NCI-H524 treated with DMSO at 0.1 percent for 48 hours (cell line): ENCODE results near the gene NAA38.

Source experiments
- DNase-seq: peaks from one replicate; lab custom pipeline; 2025; lab: John Stamatoyannopoulos, UW

Gene NAA38

DNA sequence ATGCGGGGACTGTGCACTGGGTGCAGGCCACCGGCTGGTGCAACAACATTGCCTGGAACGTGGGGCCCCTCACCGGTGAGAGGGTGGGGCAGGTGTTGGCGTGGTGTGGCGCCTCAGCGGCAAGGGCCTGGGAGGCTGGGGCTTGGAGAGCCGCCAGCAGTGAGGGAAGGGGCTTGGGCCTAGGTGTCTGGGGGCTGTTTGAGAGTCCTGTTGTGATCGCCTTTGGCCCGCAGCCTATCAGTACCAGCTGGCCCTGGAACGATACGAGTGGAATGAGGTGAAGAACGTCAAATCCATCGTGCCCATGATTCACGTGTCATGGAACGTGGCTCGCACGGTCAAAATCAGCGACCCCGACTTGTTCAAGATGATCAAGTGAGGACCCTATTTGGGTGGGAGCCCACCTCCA, 5.1 kb downstream of the NAA38 start:
- no peak for DNase-seq

DNA sequence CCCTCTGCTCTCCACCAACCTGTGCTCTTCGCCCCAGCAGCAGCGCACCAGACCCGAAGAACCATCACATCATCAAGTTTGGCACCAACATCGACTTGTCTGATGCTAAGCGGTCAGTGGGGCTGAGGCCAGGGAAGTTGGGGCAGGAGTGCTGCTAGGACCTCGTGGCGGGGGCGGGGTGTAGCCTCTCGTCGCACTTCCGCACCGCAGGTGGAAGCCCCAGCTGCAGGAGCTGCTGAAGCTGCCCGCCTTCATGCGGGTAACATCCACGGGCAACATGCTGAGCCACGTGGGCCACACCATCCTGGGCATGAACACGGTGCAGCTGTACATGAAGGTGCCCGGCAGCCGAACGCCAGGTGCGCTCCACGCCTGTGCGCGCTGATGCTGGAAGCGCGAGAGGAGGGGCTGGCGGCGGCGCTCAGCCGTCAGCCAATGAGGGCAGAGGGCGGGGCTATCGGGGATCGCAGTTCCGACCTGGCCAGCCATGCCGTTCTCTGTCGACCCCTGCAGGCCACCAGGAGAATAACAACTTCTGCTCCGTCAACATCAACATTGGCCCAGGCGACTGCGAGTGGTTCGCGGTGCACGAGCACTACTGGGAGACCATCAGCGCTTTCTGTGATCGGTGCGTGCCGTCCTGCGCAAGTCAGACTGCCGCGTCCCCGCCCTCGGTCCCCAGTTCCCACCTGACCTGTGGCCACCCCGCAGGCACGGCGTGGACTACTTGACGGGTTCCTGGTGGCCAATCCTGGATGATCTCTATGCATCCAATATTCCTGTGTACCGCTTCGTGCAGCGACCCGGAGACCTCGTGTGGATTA, 5.7 kb downstream of the NAA38 start:
- DNase-seq = no peak

DNA sequence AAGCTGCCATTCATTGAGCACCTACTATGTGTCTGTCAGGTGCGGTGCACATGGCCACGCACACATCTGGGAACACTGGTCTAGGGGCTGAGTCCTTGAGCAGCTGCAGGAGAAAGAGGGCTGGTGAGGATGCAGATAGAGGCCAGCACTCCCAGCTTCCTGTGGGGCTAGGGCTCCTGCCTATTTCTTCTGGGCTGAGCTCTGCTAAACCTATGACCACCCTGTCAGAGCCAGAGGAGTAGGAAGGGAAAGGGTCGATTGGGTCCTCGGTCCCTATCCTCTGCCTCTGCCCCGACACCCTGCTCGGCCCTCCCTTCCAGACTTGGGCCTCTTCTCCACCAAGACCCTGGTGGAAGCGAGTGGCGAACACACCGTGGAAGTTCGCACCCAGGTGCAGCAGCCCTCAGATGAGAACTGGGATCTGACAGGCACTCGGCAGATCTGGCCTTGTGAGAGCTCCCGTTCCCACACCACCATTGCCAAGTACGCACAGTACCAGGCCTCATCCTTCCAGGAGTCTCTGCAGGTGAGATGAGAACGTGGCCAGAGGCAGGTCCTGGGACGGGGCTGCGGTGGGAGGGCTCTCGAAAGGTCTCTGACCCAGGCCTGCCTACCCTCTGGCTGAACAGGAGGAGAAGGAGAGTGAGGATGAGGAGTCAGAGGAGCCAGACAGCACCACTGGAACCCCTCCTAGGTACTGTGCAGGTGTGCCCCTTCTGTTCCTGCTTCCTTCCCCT, 6.5 kb downstream of the NAA38 start:
- DNase-seq = no peak

DNA sequence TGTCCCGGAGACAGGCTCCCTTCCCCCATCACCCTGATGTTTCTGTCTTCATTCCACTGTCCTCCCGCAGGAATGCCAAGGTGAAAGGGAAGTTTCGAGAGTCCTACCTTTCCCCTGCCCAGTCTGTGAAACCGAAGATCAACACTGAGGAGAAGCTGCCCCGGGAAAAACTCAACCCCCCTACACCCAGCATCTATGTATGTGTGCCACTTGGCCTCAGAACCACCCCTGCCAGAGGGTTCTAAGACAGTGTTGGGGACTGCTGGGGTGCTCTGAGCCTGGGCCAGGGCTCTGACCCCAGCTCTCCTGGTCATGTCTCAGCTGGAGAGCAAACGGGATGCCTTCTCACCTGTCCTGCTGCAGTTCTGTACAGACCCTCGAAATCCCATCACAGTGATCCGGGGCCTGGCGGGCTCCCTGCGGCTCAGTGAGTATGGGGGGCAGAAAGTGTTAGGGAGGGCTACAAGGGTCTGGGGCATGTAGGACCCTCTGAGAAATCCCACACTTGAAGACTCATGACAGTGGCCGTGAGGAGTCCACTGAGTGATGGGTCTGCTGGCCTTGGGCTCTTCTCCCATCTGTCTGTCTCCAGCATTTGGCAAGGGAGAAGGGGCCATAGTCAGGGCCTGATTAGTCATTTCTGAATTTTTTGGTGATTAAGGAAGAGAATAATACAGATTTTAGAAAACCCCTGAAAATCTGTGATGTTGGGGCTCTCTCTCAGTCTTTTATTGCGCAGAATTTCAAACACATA, 7.4 kb downstream of the NAA38 start:
- no peak for DNase-seq

DNA sequence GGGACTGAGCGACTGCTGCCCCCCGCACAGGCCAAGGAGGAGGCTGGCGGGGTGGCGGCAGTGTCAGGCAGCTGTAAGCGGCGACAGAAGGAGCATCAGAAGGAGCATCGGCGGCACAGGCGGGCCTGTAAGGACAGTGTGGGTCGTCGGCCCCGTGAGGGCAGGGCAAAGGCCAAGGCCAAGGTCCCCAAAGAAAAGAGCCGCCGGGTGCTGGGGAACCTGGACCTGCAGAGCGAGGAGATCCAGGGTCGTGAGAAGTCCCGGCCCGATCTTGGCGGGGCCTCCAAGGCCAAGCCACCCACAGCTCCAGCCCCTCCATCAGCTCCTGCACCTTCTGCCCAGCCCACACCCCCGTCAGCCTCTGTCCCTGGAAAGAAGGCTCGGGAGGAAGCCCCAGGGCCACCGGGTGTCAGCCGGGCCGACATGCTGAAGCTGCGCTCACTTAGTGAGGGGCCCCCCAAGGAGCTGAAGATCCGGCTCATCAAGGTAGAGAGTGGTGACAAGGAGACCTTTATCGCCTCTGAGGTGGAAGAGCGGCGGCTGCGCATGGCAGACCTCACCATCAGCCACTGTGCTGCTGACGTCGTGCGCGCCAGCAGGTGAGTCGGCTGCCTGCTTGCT, 8.1 kb downstream of the NAA38 start:
- no peak for DNase-seq

DNA sequence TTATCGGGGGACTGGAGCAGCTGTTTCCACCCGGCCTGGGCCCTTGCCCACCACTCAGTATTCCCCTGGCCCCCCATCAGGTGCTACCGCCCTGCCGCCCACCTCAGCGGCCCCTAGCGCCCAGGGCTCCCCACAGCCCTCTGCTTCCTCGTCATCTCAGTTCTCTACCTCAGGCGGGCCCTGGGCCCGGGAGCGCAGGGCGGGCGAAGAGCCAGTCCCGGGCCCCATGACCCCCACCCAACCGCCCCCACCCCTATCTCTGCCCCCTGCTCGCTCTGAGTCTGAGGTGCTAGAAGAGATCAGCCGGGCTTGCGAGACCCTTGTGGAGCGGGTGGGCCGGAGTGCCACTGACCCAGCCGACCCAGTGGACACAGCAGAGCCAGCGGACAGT, 8.6 kb downstream of the NAA38 start:
- DNase-seq = no peak

DNA sequence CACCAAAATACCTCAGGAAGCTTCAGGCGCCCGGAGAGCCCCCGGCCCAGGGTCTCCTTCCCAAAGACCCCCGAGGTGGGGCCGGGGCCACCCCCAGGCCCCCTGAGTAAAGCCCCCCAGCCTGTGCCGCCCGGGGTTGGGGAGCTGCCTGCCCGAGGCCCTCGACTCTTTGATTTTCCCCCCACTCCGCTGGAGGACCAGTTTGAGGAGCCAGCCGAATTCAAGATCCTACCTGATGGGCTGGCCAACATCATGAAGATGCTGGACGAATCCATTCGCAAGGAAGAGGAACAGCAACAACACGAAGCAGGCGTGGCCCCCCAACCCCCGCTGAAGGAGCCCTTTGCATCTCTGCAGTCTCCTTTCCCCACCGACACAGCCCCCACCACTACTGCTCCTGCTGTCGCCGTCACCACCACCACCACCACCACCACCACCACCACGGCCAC, 9.2 kb downstream of the NAA38 start:
- no peak for DNase-seq

DNA sequence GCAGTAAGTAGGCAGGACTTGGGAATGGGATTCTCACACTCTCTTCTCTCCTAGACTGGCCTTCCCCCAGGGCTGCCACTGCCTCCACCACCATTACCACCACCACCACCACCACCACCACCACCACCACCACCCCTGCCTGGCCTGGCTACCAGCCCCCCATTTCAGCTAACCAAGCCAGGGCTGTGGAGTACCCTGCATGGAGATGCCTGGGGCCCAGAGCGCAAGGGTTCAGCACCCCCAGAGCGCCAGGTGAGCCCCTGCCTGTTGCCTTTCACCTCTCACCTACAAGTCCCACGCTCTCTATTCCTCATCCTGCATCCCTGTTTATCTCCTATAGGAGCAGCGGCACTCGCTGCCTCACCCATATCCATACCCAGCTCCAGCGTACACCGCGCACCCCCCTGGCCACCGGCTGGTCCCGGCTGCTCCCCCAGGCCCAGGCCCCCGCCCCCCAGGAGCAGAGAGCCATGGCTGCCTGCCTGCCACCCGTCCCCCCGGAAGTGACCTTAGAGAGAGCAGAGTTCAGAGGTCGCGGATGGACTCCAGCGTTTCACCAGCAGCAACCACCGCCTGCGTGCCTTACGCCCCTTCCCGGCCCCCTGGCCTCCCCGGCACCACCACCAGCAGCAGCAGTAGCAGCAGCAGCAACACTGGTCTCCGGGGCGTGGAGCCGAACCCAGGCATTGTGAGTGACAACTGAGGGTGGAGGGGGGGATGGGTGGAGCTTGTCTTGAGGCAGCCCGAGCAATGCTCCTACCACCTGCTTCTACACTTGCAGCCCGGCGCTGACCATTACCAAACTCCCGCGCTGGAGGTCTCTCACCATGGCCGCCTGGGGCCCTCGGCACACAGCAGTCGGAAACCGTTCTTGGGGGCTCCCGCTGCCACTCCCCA, 10.3 kb downstream of the NAA38 start:
- no peak for DNase-seq

DNA sequence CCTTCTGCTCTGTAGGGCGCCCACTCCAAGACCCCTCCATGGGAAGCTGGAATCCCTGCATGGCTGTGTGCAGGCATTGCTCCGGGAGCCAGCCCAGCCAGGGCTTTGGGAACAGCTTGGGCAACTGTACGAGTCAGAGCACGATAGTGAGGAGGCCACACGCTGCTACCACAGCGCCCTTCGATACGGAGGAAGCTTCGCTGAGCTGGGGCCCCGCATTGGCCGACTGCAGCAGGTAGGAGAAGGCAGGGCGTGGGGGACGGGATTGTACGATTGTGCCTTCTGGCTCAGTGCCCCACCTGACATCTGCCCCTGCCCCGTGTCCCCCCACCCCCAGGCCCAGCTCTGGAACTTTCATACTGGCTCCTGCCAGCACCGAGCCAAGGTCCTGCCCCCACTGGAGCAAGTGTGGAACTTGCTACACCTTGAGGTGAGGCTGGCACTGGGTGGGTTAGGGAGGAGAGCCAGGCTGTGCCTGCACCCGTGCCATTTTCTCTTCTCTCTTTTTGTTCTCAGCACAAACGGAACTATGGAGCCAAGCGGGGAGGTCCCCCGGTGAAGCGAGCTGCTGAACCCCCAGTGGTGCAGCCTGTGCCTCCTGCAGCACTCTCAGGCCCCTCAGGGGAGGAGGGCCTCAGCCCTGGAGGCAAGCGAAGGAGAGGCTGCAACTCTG, 11.2 kb downstream of the NAA38 start:
- DNase-seq = no peak

DNA sequence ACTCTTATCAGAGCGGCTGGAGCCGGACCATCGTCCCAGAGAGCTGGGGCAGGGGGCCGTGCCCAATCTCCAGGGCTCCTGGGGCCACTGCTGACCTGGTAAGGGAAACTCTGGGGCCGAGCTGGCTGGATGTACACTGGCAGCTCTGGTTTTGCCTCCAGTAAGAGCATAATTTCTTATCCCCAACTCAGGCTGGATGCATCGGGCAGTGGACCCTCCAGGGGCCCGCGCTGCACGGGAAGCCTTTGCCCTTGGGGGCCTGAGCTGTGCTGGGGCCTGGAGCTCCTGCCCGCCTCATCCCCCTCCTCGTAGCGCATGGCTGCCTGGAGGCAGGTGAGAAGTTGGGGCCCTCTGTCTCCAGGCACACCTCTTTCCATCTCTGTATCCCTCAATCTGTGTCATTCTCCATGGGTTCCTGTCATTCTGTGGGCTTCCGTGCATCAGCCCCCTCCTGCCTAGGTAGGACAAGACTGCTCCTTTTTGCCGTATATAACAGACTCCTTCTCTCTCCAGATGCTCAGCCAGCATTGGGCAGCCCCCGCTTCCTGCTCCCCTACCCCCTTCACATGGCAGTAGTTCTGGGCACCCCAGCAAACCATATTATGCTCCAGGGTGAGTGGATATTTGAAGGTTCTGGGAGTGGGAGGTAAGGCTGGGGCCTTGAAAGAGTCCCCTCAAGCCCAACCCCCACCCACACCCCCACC, 11.8 kb downstream of the NAA38 start:
- no peak for DNase-seq

DNA sequence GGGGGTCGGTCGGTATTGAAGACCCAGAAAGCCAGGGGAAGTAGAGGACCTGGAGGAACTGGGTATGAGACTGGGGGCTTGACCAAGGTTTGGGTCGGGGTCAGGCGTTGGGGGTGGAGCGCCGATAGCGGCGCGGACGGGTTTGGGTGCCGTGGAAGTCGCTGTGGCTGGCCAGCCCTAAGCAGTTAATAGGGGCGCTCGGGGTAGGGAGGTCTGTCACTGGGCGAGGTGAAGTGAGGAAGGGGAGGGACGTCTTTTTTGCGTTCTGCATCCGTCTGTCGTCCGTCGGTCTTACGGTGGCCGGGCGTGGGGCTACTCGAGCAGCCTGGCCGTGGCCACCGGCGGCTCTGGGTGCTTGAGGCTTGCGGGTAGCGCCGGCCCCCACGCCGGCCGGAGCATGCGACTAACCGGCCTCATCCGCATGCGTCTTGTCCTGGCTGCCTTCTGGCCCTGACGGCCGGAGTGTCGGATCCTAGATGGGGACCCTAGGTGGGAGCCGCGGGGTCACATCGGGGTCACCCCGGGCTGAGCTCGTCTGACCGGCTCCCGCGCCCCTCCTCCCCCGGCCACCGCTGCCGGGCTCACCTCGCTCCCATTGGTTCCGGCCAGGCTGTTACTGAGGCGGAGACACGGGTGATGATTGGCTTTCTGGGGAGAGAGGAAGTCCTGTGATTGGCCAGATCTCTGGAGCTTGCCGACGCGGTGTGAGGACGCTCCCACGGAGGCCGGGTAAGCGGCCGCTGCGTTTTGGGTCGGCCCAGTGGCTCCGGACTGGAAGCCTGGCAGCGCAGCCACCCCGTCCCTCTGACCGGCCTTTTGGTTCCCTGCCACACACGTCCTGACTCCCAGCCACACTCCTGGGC, 12.8 kb downstream of the NAA38 start:
- no peak for DNase-seq

DNA sequence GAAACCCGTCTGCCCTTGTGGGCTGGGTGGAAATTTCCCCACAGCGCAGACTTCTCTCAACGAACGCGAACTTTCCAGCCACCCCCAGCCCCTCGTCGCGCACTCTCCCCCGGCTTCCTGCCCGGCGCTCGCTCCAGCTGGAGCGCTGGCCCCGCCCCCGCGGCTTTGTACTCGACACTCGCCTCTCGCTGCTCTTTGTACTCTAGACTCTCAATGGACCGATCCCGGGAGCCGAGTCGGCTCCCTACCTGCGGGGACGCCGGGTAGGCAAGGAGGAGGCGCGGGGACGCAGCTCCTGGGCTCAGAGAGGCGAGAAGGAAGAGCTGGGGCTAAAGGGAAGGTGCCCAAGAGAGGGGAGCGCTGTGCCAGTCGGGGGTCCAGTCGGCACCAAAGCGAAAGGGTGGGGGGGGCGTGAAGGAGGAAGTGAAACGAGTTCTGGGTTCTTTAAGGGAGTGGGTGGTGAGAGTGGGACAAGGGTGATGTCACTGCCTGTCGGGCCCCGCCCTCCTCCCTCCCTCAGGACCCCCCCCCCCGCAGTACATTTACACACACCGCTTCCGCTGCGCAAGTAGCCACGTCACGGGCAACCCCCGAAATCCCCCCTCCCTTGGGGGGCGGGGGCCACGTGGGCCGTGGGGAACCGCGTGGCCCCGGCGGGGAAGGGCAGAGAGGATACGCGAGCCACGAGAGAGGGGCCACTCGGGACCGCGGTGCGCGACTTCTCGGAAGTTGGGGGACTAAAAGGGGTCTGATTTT, 13.6 kb downstream of the NAA38 start:
- no peak for DNase-seq

DNA sequence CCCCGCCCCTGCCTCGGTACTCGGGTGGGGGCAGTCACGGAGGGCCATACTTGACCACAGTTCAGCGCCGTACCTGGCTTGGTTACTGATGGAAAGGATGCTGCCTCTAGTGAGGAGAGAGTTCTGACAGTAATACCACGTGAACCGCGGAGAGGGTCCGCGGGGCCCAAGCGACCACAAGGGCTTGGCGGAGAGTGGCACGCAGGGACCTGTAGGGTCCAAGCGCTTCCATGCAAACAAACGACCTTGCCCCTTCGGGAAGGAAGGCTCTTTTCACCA, 14.2 kb downstream of the NAA38 start:
- no peak for DNase-seq

DNA sequence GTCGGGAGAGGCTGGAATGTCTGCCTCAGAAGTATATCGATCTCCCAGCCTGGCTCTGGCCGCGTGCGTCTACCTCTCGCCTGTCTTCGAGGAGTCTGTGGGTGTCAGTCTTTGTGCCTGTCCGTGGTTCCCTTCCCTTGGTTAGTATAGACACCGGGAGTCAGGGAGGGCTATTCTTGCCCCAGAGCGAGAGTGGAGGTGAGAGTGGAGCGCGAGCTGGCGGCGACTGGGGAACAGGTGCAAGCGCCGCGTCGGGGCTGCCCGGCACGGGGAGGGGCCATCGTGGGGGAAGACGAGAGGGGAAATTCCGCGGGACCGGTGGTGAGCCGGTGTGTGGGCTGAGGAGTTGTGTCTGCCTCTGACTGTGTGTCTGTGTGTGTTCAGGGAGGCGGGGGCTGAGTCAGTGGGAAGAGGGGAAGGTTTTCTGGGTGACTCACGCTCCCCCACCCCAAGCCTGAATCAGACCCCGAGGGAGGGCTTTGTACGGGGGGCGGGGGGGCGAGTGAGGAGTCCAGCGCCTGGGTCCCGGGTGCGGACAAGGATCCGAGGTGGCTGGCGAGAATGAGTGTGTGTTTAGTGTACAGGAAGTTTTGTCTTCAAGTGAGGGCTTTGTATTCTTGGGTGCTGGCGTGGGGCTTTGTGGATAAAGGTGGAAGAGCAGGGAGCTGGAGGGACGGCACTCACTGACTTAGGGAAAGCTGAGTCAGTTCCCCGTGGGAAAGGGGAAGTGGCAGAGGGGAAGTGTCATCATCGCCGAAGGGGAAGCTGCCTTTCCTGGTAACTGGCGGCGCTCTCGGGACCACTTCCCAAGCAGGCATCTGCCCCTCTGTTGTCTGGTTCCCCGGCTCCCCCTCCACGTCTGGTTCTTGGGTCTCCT, 14.7 kb downstream of the NAA38 start:
- DNase-seq = no peak

DNA sequence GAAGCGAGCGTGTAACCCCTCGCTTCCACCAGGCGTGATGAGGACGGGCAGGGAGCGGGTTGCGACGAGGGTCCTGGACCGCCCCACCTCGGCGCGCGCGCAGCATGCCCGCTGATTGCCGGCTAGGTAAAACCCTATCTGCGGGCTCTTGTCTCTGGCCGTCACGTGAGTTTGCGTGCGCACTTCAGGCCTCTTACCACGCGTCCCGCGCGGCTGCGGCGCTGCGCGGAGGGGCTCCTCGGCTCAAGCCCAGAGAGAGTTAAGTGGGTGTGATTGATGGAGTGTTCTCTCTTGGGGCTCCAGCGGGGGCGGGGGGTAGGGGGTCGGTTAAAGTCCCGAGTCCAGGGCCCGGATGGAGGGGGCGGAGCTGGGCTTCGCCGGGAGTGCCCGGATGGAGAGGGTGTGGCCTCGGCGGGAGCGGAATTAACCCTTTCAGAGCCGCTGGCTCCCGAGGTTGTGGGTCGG, 15.4 kb downstream of the NAA38 start:
- no peak for DNase-seq

DNA sequence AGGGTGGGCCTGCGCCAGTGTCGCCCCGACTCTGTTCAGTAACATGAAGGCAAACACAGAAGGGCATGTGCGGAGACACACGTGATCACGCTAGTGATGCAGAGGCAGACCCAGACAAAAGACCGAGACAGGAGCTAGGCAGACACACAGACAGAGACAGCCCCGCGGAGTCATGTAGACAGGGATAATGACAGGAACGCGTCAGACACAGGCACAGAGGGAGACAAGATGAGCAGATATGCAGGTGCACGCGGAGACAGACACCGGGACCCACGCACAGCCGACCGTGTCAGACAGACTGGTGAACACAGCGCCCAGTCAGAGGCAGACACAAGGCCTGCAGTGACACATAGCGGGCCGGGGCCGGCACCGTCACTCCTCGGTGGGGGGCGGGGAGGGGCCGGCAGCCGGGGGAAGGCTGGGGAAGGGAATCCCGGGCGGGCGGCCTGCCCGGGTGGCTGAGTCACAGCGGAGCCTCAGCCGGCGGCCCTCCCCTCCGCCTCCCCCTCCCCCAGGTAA, 15.9 kb downstream of the NAA38 start:
- no peak for DNase-seq

DNA sequence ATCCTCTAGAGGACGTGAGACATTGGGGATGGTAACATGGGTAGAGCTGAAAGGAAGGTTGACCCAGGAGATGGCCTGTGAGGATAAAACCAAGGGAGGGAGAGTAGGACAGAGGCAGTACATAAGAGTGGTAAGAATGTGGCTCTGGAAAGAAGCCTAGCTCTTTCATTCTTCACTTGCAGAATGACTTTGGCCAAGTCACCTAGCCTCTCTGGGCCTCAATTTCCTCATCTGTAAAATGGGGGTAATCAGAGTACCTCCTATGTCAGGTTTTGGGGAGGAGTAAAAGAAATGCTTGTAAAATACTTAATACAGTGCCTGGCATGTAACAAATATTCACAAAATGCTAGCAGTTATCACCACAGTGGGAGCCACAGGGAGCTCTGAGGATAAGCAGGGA, 16.5 kb downstream of the NAA38 start:
- DNase-seq = no peak
